Peyer's patch (tissue), 4 donors: Measurements from ENCODE around the gene RFPL1. TPM values are rescaled to one million over a fixed set of nuclear protein-coding genes. Genes with fewer than 3 reads are reported as not detected.
A peak's percentile ranks its signal among the peaks of the same experiment; 100 is the strongest.

Experiments used
- DNase-seq, 3 donors: peaks; one replicate each; pipeline ENCODE4 v3.0.0-alpha.2; 2017 to 2019
- H3K27ac ChIP-seq, 4 donors: fragments of 200-600 bp; sonication (generic); one replicate each; pipeline ENCODE4 v1.5.1; 2016 to 2019
- H3K27me3 ChIP-seq, 2 donors: fragments of 200-600 bp; sonication (generic); one replicate each; pipeline ENCODE4 v1.5.1; 2019
- H3K36me3 ChIP-seq, 3 donors: fragments of 200-600 bp; sonication (generic); one replicate each; pipeline ENCODE4 v1.5.1; 2016 to 2019
- H3K4me1 ChIP-seq, 4 donors: fragments of 200-600 bp; sonication (generic); one replicate each; pipeline ENCODE4 v1.5.1; 2016 to 2019
- H3K4me3 ChIP-seq, 4 donors: fragments of 200-600 bp; sonication (generic); 1 replicate in 3 of 4; 2 replicates in 1 of 4; pipeline ENCODE4 v1.5.1; 2016 to 2019; ENCODE audit warnings: mild to moderate bottlenecking in 1 of 4
- H3K9me3 ChIP-seq, 4 donors: fragments of 200-600 bp; sonication (generic); one replicate each; pipeline ENCODE4 v1.5.1; 2016 to 2019; ENCODE audit warnings: mild to moderate bottlenecking in 1 of 4
- POLR2A ChIP-seq, 2 donors: fragments of 450-650 bp; IDR thresholded peaks; one replicate each; pipeline ENCODE4 v1.5.1; 2017; ENCODE audit warnings: antibody characterized with exemption in 2 of 2, mild to moderate bottlenecking in 2 of 2, moderate library complexity in 2 of 2
- total RNA-seq, 4 donors: library from RNA; depleted of rRNA; stranded (reverse); fragments of >200 nt; gene quantifications; one replicate each; pipeline ENCODE4 v1.1.0, GENCODE V29; 2016
- TF ChIP-seq, protein P1 (sequence below), 6 experiments: fragments of 450-650 bp in 4 of 6; fragments of 200-600 bp in 2 of 6; sonication (generic) in 1 of 6; IDR thresholded peaks; one replicate each; pipeline ENCODE4 v1.5.1; 2017 to 2019; ENCODE audit warnings: antibody characterized with exemption in 6 of 6, mild to moderate bottlenecking in 3 of 6, moderate library complexity in 1 of 6

Gene RFPL1
- total RNA-seq, 4 donors from 2014 or later: not detected

DNA sequence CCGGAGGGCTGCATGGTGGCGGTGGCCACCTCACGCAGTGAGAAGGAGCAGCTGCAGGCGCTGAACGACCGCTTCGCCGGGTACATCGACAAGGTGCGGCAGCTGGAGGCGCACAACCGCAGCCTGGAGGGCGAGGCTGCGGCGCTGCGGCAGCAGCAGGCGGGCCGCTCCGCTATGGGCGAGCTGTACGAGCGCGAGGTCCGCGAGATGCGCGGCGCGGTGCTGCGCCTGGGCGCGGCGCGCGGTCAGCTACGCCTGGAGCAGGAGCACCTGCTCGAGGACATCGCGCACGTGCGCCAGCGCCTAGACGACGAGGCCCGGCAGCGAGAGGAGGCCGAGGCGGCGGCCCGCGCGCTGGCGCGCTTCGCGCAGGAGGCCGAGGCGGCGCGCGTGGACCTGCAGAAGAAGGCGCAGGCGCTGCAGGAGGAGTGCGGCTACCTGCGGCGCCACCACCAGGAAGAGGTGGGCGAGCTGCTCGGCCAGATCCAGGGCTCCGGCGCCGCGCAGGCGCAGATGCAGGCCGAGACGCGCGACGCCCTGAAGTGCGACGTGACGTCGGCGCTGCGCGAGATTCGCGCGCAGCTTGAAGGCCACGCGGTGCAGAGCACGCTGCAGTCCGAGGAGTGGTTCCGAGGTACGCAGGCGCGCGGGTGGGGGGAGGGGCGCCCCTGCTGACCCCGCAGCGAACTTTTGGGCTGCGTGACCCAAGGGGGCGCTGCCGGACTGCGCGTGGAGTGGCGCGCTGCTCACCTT lies 42.3 kb downstream of the RFPL1 start:
- peaks cover 0 to 5% (median 0%) of the 10 kb centered on the region in 4 donors for H3K9me3 ChIP-seq
- H3K4me3 ChIP-seq: peak overlapping the region in 2 of 4 donors; percentile 3 to 38
- no peak for DNase-seq
- no peak overlapping the region for H3K27ac ChIP-seq
- TF ChIP-seq, protein P1, sequence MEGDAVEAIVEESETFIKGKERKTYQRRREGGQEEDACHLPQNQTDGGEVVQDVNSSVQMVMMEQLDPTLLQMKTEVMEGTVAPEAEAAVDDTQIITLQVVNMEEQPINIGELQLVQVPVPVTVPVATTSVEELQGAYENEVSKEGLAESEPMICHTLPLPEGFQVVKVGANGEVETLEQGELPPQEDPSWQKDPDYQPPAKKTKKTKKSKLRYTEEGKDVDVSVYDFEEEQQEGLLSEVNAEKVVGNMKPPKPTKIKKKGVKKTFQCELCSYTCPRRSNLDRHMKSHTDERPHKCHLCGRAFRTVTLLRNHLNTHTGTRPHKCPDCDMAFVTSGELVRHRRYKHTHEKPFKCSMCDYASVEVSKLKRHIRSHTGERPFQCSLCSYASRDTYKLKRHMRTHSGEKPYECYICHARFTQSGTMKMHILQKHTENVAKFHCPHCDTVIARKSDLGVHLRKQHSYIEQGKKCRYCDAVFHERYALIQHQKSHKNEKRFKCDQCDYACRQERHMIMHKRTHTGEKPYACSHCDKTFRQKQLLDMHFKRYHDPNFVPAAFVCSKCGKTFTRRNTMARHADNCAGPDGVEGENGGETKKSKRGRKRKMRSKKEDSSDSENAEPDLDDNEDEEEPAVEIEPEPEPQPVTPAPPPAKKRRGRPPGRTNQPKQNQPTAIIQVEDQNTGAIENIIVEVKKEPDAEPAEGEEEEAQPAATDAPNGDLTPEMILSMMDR (IDR thresholded peaks at IDR 0.05): no peak
- no peak for TF ChIP-seq POLR2A (IDR thresholded peaks at IDR 0.05)
- H3K36me3 ChIP-seq: no peaks in the 10 kb centered on the region
- H3K27me3 ChIP-seq: peaks cover 0 to 20% of the 10 kb centered on the region in 2 donors
- H3K4me1 ChIP-seq: peaks cover 0 to 20% (median 8%) of the 10 kb centered on the region in 4 donors

DNA sequence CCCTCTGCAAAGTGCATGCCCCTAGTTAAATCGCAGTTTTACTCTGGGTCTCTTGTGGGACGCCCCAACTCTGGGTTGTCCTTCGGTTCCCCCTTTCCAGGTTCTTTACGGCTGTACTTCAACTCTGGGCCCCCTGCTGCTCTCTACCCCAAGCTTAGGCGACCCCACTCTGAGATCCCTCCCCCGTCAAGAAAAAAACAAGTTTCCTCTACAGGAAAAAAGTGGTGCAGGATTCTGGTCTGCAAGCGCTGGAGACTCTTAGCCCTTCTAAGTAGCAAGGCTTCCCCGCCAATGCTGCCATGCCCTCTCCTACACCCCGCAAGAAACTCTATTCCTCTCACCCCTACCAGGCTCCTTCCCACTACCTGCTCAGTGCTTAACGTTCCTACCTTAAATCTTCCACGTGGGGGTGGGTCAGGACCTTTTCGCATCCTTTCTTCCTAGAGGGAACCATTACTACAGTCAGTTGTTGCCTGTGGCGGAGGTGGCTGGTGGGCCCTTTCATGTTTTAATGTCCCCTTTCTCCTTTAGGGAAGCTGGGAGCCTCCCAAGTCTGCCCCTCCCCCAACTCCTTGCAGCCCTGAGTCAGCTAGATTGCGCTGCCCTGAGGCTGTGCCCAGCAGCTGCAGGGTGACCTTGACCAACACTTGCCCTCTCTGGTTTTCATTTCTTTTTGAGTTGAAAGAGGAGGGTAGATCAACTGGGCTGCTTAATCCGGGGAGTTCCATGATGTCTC lies 43.0 kb downstream of the RFPL1 start:
- Histone ChIP-seq H3K4me3 (peak overlapping the region in 1 of 4 donors; percentile 38), H3K27me3 (peaks cover 0 to 20% of the 10 kb centered on the region in 2 donors), H3K9me3 (peaks cover 0 to 5% (median 0%) of the 10 kb centered on the region in 4 donors), H3K27ac (no peak overlapping the region), H3K36me3 (no peaks in the 10 kb centered on the region), H3K4me1 (peaks cover 0 to 20% (median 6%) of the 10 kb centered on the region in 4 donors)
- DNase-seq: no peak
- no peak for TF ChIP-seq POLR2A (IDR thresholded peaks at IDR 0.05)
- TF ChIP-seq, protein P1 (IDR thresholded peaks at IDR 0.05): no peak

DNA sequence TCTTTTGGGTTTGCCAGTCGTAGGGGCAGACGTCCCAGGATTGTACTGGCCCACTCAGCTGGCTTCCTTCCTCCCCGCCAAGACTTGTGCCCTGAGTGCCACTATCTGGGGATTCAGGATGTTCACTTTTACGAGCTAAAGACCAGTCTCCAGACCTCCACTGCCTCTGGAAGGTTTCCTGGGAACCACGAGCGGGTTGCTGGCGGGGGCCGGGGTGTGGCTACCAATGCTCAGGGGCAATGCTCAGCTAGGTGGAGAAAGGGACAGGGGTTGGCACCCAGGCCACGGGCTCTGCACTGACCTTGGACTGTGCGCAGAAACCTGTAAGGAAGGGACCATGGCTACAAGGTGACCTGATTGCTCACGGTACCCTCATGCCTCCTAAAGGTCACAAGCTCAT lies 43.9 kb downstream of the RFPL1 start:
- no peak for TF ChIP-seq POLR2A (IDR thresholded peaks at IDR 0.05)
- TF ChIP-seq, protein P1 (IDR thresholded peaks at IDR 0.05): no peak
- Histone ChIP-seq H3K36me3 (no peaks in the 10 kb centered on the region), H3K4me3 (no peak overlapping the region), H3K27ac (no peak overlapping the region), H3K27me3 (peaks cover 0 to 20% of the 10 kb centered on the region in 2 donors), H3K4me1 (peaks cover 0 to 20% (median 6%) of the 10 kb centered on the region in 4 donors), H3K9me3 (peaks cover 0 to 5% (median 0%) of the 10 kb centered on the region in 4 donors)
- no peak for DNase-seq

DNA sequence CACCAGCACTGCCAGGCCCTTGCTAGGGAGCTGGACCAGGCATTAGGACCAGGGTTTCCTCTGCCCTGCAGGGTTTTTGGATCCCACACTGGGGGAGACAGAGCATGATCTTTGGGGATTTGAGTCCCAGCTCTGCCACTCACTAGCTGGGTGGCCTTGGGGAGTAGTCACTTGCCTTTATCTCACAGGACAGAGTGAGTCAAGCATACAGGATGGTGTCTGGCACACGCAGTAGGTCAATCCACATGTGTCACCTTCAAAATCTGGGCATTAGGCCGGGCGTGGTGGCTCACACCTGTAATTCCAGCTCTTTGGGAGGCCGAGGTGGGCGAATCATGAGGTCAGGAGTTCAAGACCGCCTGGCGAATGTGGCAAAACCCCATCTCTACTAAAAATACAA lies 44.3 kb downstream of the RFPL1 start:
- no peak overlapping the region for H3K4me3 ChIP-seq
- no peaks in the 10 kb centered on the region for H3K36me3 ChIP-seq
- H3K27ac ChIP-seq: no peak overlapping the region
- H3K9me3 ChIP-seq: peaks cover 0 to 5% (median 0%) of the 10 kb centered on the region in 4 donors
- H3K4me1 ChIP-seq: peaks cover 0 to 20% (median 6%) of the 10 kb centered on the region in 4 donors
- TF ChIP-seq, protein P1 (IDR thresholded peaks at IDR 0.05): no peak
- TF ChIP-seq POLR2A (IDR thresholded peaks at IDR 0.05): no peak
- DNase-seq: no peak
- peaks cover 0 to 20% of the 10 kb centered on the region in 2 donors for H3K27me3 ChIP-seq

DNA sequence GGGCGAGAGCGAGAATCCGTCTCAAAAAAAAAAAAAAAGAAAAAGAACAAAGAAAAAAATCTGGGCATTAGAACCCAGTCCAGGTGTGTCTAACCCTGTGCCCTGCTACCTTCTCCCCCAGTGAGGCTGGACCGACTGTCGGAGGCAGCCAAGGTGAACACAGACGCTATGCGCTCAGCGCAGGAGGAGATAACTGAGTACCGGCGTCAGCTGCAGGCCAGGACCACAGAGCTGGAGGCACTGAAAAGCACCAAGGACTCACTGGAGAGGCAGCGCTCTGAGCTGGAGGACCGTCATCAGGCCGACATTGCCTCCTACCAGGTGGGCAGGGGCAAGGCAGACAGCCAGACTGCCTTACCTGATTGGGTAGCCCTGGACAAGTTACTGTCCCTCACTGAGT lies 44.9 kb downstream of the RFPL1 start:
- peaks cover 0 to 20% (median 6%) of the 10 kb centered on the region in 4 donors for H3K4me1 ChIP-seq
- peaks cover 0 to 18% of the 10 kb centered on the region in 2 donors for H3K27me3 ChIP-seq
- no peak overlapping the region for H3K27ac ChIP-seq
- no peaks in the 10 kb centered on the region for H3K36me3 ChIP-seq
- H3K4me3 ChIP-seq: no peak overlapping the region
- TF ChIP-seq POLR2A (IDR thresholded peaks at IDR 0.05): no peak
- TF ChIP-seq, protein P1 (IDR thresholded peaks at IDR 0.05): no peak
- DNase-seq: no peak
- H3K9me3 ChIP-seq: peaks cover 0 to 5% (median 0%) of the 10 kb centered on the region in 4 donors
